ENCODE measurements around the gene SHROOM2. TPM values are rescaled to one million over a fixed set of nuclear protein-coding genes. Genes with fewer than 3 reads are reported as not detected.

The SHROOM2 gene
- polyA plus RNA-seq, 1 donor (not counting 4 experiments of a cell fraction or from before 2014, with no cell fraction given): 3.3 TPM

GRCh38 chrX:9906919-9907318, 120.7 kb downstream of the SHROOM2 start:
- H3K4me3 ChIP-seq (ENCODE audit: control insufficient read depth in 2 of 3, extremely low read depth in 1 of 3, insufficient read depth in 2 of 3, low read depth in 1 of 3, low read length in 3 of 3): peak overlapping the region in 1 of 3 experiments; percentile 25
- no peaks in the 10 kb centered on the region for H3K79me2 ChIP-seq (ENCODE audit: control insufficient read depth, insufficient read depth, low read length)
- peak overlapping the region; percentile 46 for H3K9ac ChIP-seq (ENCODE audit: control insufficient read depth, extremely low read depth, insufficient read depth, low read length)
- FAIRE-seq (peak; percentile 80), DNase-seq (ENCODE audit: low read depth, low spot score) (no peak)
- peak overlapping the region; percentile 67 for H3K4me2 ChIP-seq (ENCODE audit: control insufficient read depth, extremely low read depth, insufficient read depth, low read depth, low read length)
- no peaks in the 10 kb centered on the region for H3K36me3 ChIP-seq (ENCODE audit: control insufficient read depth in 2 of 2, extremely low read depth in 1 of 2, insufficient read depth in 2 of 2, low read length in 2 of 2)
- H3K27me3 ChIP-seq (ENCODE audit: control insufficient read depth, extremely low read depth, insufficient read depth, low read length): no peaks in the 10 kb centered on the region
- no peak for TF ChIP-seq EZH2 (IDR thresholded peaks at IDR 0.05; ENCODE audit: low read length)
- TF ChIP-seq CTCF (optimal IDR thresholded peaks at IDR 0.05 in 1 of 3, IDR thresholded peaks at IDR 0.05 in 1 of 3, conservative IDR thresholded peaks at IDR 0.05 in 1 of 3; ENCODE audit: extremely low read depth in 1 of 3, insufficient read depth in 2 of 3, low read length in 3 of 3): no peak
- dilution Hi-C loops (cut with MboI; ENCODE audit: extremely low pct_ligation_motif_present, low sequenced_read_pairs): no loop called here
- no peak overlapping the region for H2AFZ ChIP-seq (ENCODE audit: control insufficient read depth, low read length)
- peak overlapping the region; percentile 83 for H3K27ac ChIP-seq (ENCODE audit: control insufficient read depth, insufficient read depth, low read length)
- no peaks in the 10 kb centered on the region for H3K9me1 ChIP-seq (ENCODE audit: control insufficient read depth, extremely low read depth, insufficient read depth, low read length)
- peaks cover 33% of the 10 kb centered on the region for H3K4me1 ChIP-seq (ENCODE audit: control insufficient read depth, extremely low read depth, insufficient read depth, low read length)
- no peaks in the 10 kb centered on the region for H4K20me1 ChIP-seq (ENCODE audit: control insufficient read depth, extremely low read depth, insufficient read depth, low read length)
- no peaks in the 10 kb centered on the region for H3K9me3 ChIP-seq (ENCODE audit: control insufficient read depth, low read depth, low read length)

GRCh38 chrX:9907645-9908387, 121.6 kb downstream of the SHROOM2 start:
- TF ChIP-seq CTCF (optimal IDR thresholded peaks at IDR 0.05 in 1 of 3, IDR thresholded peaks at IDR 0.05 in 1 of 3, conservative IDR thresholded peaks at IDR 0.05 in 1 of 3; ENCODE audit: extremely low read depth in 1 of 3, insufficient read depth in 2 of 3, low read length in 3 of 3) (no peak), EZH2 (IDR thresholded peaks at IDR 0.05; ENCODE audit: low read length) (no peak)
- H2AFZ ChIP-seq (ENCODE audit: control insufficient read depth, low read length): peak overlapping the region; percentile 10
- peaks cover 29% of the 10 kb centered on the region for H3K4me1 ChIP-seq (ENCODE audit: control insufficient read depth, extremely low read depth, insufficient read depth, low read length)
- no peaks in the 10 kb centered on the region for H3K79me2 ChIP-seq (ENCODE audit: control insufficient read depth, insufficient read depth, low read length)
- no peaks in the 10 kb centered on the region for H3K36me3 ChIP-seq (ENCODE audit: control insufficient read depth in 2 of 2, extremely low read depth in 1 of 2, insufficient read depth in 2 of 2, low read length in 2 of 2)
- peak overlapping the region; percentile 46 for H3K9ac ChIP-seq (ENCODE audit: control insufficient read depth, extremely low read depth, insufficient read depth, low read length)
- no peaks in the 10 kb centered on the region for H3K27me3 ChIP-seq (ENCODE audit: control insufficient read depth, extremely low read depth, insufficient read depth, low read length)
- DNase-seq (ENCODE audit: low read depth, low spot score) (no peak), FAIRE-seq (peak; percentile 63)
- no peaks in the 10 kb centered on the region for H4K20me1 ChIP-seq (ENCODE audit: control insufficient read depth, extremely low read depth, insufficient read depth, low read length)
- no peaks in the 10 kb centered on the region for H3K9me1 ChIP-seq (ENCODE audit: control insufficient read depth, extremely low read depth, insufficient read depth, low read length)
- H3K4me3 ChIP-seq (ENCODE audit: control insufficient read depth in 2 of 3, extremely low read depth in 1 of 3, insufficient read depth in 2 of 3, low read depth in 1 of 3, low read length in 3 of 3): peak overlapping the region in 1 of 3 experiments; percentile 25
- H3K27ac ChIP-seq (ENCODE audit: control insufficient read depth, insufficient read depth, low read length): peak overlapping the region; percentile 83
- no peaks in the 10 kb centered on the region for H3K9me3 ChIP-seq (ENCODE audit: control insufficient read depth, low read depth, low read length)
- dilution Hi-C loops (cut with MboI; ENCODE audit: extremely low pct_ligation_motif_present, low sequenced_read_pairs): no loop called here
- H3K4me2 ChIP-seq (ENCODE audit: control insufficient read depth, extremely low read depth, insufficient read depth, low read depth, low read length): peak overlapping the region; percentile 67

Data from keratinocyte (primary cell).